ENCODE measurements around the gene PARL. TPM values are rescaled to one million over a fixed set of nuclear protein-coding genes. Genes with fewer than 3 reads are reported as not detected.

PARL gene
- total and polyA plus RNA-seq, 2 of the 8 experiments (the other 6 are each of a cell fraction or from before 2014, with no cell fraction given), result 62.7 to 85.0 TPM

- TF ChIP-seq SIRT6 (IDR thresholded peaks at IDR 0.05; ENCODE audit: low read length), result no peak
- TF ChIP-seq HDAC2 (IDR thresholded peaks at IDR 0.05; ENCODE audit: borderline replicate concordance in 1 of 2, low read depth in 2 of 2, low read length in 2 of 2), result no peak
Measured at GRCh38 chr3:183913580-183913920, 28.9 kb upstream of the PARL start (continued).

Data from H1 (cell line).